ENCODE results near the gene TDP1. TPM values are rescaled to one million over a fixed set of nuclear protein-coding genes. Genes with fewer than 3 reads are reported as not detected.

The TDP1 gene
- total RNA-seq, 1 donor from 2014 or later = 14.7 TPM

- DNase-seq = no peak
These were observed 13.8 kb upstream of the TDP1 start for GRCh38 chr14:89941830-89942377.

- DNase-seq = no peak
These were observed 8.4 kb upstream of the TDP1 start for GRCh38 chr14:89947344-89947743.

GRCh38 chr14:89952576-89952975 lies 3.2 kb upstream of the TDP1 start:
- no peak for DNase-seq

GRCh38 chr14:89953602-89954001 lies 2.1 kb upstream of the TDP1 start:
- no peak for DNase-seq

- peak; percentile 99 for DNase-seq
These were observed 1.4 kb upstream of the TDP1 start, which contains the start of gene EFCAB11 for GRCh38 chr14:89954070-89955021. Gene EFCAB11 (minus strand): TSS chr14:89954730. CDS start chr14:89954660, 70 bp downstream.

GRCh38 chr14:89955022-89955744 lies 544 bp upstream of the TDP1 start:
- DNase-seq = peak; percentile 84

- DNase-seq = no peak
These were observed 908 bp downstream of the TDP1 start for GRCh38 chr14:89956661-89957009.

GRCh38 chr14:89957376-89957775 lies 1.6 kb downstream of the TDP1 start:
- DNase-seq = no peak

- no peak for DNase-seq
These were observed 2.1 kb downstream of the TDP1 start for GRCh38 chr14:89957791-89958190.

- DNase-seq = no peak
These were observed 3.2 kb downstream of the TDP1 start for GRCh38 chr14:89958966-89959365.

- no peak for DNase-seq
These were observed 4.2 kb downstream of the TDP1 start for GRCh38 chr14:89959853-89960445.

GRCh38 chr14:89960914-89961313 lies 5.2 kb downstream of the TDP1 start:
- DNase-seq = no peak

- no peak for DNase-seq
These were observed 7.7 kb downstream of the TDP1 start for GRCh38 chr14:89963288-89963978.

- no peak for DNase-seq
These were observed 10.1 kb downstream of the TDP1 start for GRCh38 chr14:89965839-89966238.

GRCh38 chr14:89973234-89973823 lies 17.6 kb downstream of the TDP1 start:
- peak; percentile 17 for DNase-seq

- DNase-seq = no peak
These were observed 21.9 kb downstream of the TDP1 start for GRCh38 chr14:89977668-89978067.

- no peak for DNase-seq
These were observed 22.9 kb downstream of the TDP1 start for GRCh38 chr14:89978656-89979055.

GRCh38 chr14:89983375-89983774 lies 27.6 kb downstream of the TDP1 start:
- no peak for DNase-seq

GRCh38 chr14:89986462-89987160 lies 30.9 kb downstream of the TDP1 start:
- no peak for DNase-seq

GRCh38 chr14:89987161-89987475 lies 31.4 kb downstream of the TDP1 start:
- no peak for DNase-seq

- DNase-seq = no peak
These were observed 33.1 kb downstream of the TDP1 start for GRCh38 chr14:89988787-89989186.

Data from skin of body (tissue), 2 donors.